NCI-H2196 treated with DMSO at 0.1 percent for 48 hours (cell line): ENCODE data around the gene OR52I2.

ENCODE experiments used
- DNase-seq: peaks from one replicate; lab custom pipeline; 2025; ENCODE audit not compliant: unreplicated experiment; lab: John Stamatoyannopoulos, UW

Gene OR52I2

GRCh38 chr11:4581443-4581842 lies at the start of gene OR52I2:
TSS of gene OR52I2 (plus strand) at chr11:4581743.
- no peak for DNase-seq

- no peak for DNase-seq
These were observed 41.8 kb upstream of the OR52I2 start for GRCh38 chr11:4539603-4540219.

GRCh38 chr11:4541071-4541470 lies 40.5 kb upstream of the OR52I2 start:
- DNase-seq = no peak

- DNase-seq = no peak
These were observed 38.0 kb upstream of the OR52I2 start for GRCh38 chr11:4543561-4543960.

GRCh38 chr11:4544891-4545290 lies 36.7 kb upstream of the OR52I2 start, which contains the start of gene OR52M1:
TSS of gene OR52M1 (plus strand) at chr11:4545191. CDS start at chr11:4545191, 0 bp downstream.
- DNase-seq = no peak

- DNase-seq = no peak
These were observed 34.7 kb upstream of the OR52I2 start for GRCh38 chr11:4546878-4547277.

GRCh38 chr11:4547416-4547815 lies 34.1 kb upstream of the OR52I2 start:
- DNase-seq = no peak

GRCh38 chr11:4551346-4551979 lies 30.1 kb upstream of the OR52I2 start:
- no peak for DNase-seq

GRCh38 chr11:4559527-4560440 lies 21.8 kb upstream of the OR52I2 start:
- DNase-seq = no peak

GRCh38 chr11:4560467-4560866 lies 21.1 kb upstream of the OR52I2 start:
- DNase-seq = no peak

GRCh38 chr11:4565371-4565770 lies 16.2 kb upstream of the OR52I2 start:
- no peak for DNase-seq

- DNase-seq = no peak
These were observed 12.5 kb upstream of the OR52I2 start for GRCh38 chr11:4569075-4569474.

- DNase-seq = no peak
These were observed 4.7 kb upstream of the OR52I2 start for GRCh38 chr11:4576880-4577279.

GRCh38 chr11:4577761-4578160 lies 3.8 kb upstream of the OR52I2 start:
- no peak for DNase-seq

GRCh38 chr11:4578624-4579023 lies 2.9 kb upstream of the OR52I2 start:
- DNase-seq = no peak

- DNase-seq = no peak
These were observed 1.4 kb upstream of the OR52I2 start for GRCh38 chr11:4580124-4580523.

GRCh38 chr11:4589017-4589416 lies 7.5 kb downstream of the OR52I2 start:
- no peak for DNase-seq

GRCh38 chr11:4593739-4594138 lies 12.2 kb downstream of the OR52I2 start, which contains the start of gene OR52I1:
TSS of gene OR52I1 (plus strand) at chr11:4594039. CDS start at chr11:4594039, 0 bp downstream.
- DNase-seq = no peak

GRCh38 chr11:4605057-4605456 lies 23.5 kb downstream of the OR52I2 start:
- no peak for DNase-seq

GRCh38 chr11:4606231-4607015 lies 24.9 kb downstream of the OR52I2 start:
- peak; percentile 37 for DNase-seq

- DNase-seq = no peak
These were observed 25.6 kb downstream of the OR52I2 start for GRCh38 chr11:4607096-4607495.
